Activated CD8-positive, alpha-beta T cell treated with anti-CD3 and anti-CD28 coated beads for 36 hours (primary cell): Measurements from ENCODE around the gene ASB7. TPM values are rescaled to one million over a fixed set of nuclear protein-coding genes. Genes with fewer than 3 reads are reported as not detected.
A peak's percentile ranks its signal among the peaks of the same experiment; 100 is the strongest.

Experiments
- ATAC-seq: fragments of 200-7000 bp; cut with Tn5 transposase; one replicate; pipeline ENCODE4 v1.10.0; 2021; ENCODE audit warnings: mild to moderate bottlenecking, moderate library complexity
- CTCF ChIA-PET: fragments of 350-600 bp; sonication (Branson Sonifier 250); formaldehyde crosslinking; loops from one replicate; lab custom pipeline; 2021; ENCODE audit warnings: antibody characterized with exemption; lab: Charles Lee
- POLR2A ChIA-PET: fragments of 350-600 bp; sonication (Branson Sonifier 250); formaldehyde crosslinking; loops from one replicate; lab custom pipeline; 2021; ENCODE audit warnings: antibody characterized with exemption; lab: Charles Lee
- DNase-seq: peaks from one replicate; pipeline ENCODE4 v3.0.0-alpha.2; 2020
- H3K27ac Mint-ChIP-seq: one replicate; pipeline ENCODE4 v1.8.0; 2021; ENCODE audit warnings: mild to moderate bottlenecking, mixed read lengths
- H3K27me3 Mint-ChIP-seq: one replicate; pipeline ENCODE4 v1.8.0; 2021; ENCODE audit warnings: mixed read lengths
- H3K36me3 Mint-ChIP-seq: one replicate; pipeline ENCODE4 v1.8.0; 2021; ENCODE audit warnings: low read depth, mixed read lengths
- H3K4me1 Mint-ChIP-seq: one replicate; pipeline ENCODE4 v1.8.0; 2021; ENCODE audit warnings: low read depth, mixed read lengths
- H3K4me3 Mint-ChIP-seq: one replicate; pipeline ENCODE4 v1.8.0; 2021; ENCODE audit warnings: mild to moderate bottlenecking, moderate library complexity, mixed read lengths
- H3K9me3 Mint-ChIP-seq: one replicate; pipeline ENCODE4 v1.8.0; 2021; ENCODE audit warnings: mixed read lengths
- intact Hi-C: fragments of 100-400 bp; cut with micrococcal nuclease; formaldehyde crosslinking; loops from one replicate; pipeline ENCODE4 v1.10.0; 2022
- total RNA-seq, 2 experiments: library from RNA; stranded (reverse); gene quantifications; one replicate each; pipeline ENCODE4 v1.2.3, GENCODE V29; 2021
- TF ChIP-seq, protein P1 (sequence below): fragments of 200-600 bp; IDR thresholded peaks from one replicate; pipeline ENCODE4 v1.8.0; 2022; ENCODE audit warnings: antibody characterized with exemption, mild to moderate bottlenecking

The ASB7 gene
- total RNA-seq, 2 experiments from 2014 or later, result 15.7 to 18.4 TPM

DNA sequence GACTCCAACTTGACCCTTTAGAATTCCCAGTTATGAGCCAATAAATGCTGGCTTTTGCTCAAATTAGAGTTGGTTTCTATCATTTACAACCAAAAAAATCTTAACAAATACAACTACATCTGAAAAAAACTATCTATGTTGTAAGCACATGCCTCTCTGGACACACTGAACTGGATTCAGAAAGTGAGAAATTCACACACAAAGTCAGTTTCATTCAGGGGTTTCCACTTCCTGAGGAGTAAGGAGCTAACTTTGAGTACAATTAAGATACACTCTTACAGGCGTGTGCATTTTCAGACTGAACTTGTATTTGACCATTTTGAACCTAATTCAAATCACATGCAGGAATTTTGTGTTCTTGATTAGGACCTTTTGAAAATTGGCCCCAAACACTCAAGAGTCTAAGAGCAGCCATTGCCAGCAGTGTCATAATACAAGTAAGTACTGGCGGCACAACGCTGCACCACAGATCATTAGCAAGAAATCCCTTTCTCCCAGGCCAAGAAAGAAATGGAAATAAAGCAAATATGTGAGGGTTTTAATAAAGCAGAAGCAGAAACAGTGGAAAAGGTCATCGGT is 31.6 kb upstream of the ASB7 start:
- DNase-seq, result no peak
- peaks cover 38% of the 10 kb centered on the region for H3K36me3 Mint-ChIP-seq
- H3K4me1 Mint-ChIP-seq, result peaks cover 37% of the 10 kb centered on the region
- H3K9me3 Mint-ChIP-seq, result no peaks in the 10 kb centered on the region
- intact Hi-C loops, result no loop called here
- H3K27ac Mint-ChIP-seq, result peak overlapping the region; percentile 72
- TF ChIP-seq, protein P1, sequence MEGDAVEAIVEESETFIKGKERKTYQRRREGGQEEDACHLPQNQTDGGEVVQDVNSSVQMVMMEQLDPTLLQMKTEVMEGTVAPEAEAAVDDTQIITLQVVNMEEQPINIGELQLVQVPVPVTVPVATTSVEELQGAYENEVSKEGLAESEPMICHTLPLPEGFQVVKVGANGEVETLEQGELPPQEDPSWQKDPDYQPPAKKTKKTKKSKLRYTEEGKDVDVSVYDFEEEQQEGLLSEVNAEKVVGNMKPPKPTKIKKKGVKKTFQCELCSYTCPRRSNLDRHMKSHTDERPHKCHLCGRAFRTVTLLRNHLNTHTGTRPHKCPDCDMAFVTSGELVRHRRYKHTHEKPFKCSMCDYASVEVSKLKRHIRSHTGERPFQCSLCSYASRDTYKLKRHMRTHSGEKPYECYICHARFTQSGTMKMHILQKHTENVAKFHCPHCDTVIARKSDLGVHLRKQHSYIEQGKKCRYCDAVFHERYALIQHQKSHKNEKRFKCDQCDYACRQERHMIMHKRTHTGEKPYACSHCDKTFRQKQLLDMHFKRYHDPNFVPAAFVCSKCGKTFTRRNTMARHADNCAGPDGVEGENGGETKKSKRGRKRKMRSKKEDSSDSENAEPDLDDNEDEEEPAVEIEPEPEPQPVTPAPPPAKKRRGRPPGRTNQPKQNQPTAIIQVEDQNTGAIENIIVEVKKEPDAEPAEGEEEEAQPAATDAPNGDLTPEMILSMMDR, result no peak
- no peaks in the 10 kb centered on the region for H3K27me3 Mint-ChIP-seq
- ATAC-seq, result peak; percentile 65
- no peak overlapping the region for H3K4me3 Mint-ChIP-seq
- POLR2A ChIA-PET, result interaction anchor here (1.7 kb wide), 1 partner anchor 32 kb away, joined by 4 read pairs; the partner anchor contains the start of gene ASB7
- CTCF ChIA-PET, result interaction anchor here (0.7 to 5.8 kb wide), 5 partner anchors 15 to 223 kb away, joined by 3 to 72 read pairs (median 3); no protein-coding TSS in a partner anchor

DNA sequence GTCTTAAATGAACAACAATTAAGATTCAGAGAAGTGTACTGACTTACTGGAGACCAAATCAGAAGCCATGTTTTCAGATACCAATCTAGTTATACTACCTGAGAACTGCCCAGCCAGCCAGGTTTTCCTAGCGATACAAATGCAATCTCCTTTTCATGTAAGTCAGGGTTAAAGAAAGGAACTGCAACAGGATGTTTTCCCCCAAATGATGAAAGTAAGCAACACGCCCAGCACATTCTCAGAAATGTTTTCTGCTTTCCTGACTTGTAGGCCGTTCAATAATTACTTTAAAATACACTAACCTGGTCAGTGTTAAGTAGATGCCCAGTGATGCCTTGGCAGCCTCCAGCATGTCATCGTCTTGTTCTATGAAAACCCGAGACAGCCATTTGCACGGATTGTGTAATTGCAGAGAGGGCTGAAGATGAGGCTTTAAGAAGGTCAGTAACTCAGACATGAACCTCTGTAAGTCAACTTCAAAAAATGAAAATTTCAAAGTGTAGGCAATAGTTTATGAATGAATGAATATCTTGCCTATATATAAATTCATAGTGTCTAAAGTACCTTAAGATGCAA is 30.7 kb upstream of the ASB7 start:
- Mint-ChIP-seq H3K27me3 (no peaks in the 10 kb centered on the region), H3K9me3 (no peaks in the 10 kb centered on the region), H3K4me3 (no peak overlapping the region), H3K27ac (peak overlapping the region; percentile 72), H3K4me1 (peaks cover 41% of the 10 kb centered on the region), H3K36me3 (peaks cover 42% of the 10 kb centered on the region)
- ATAC-seq (no peak), DNase-seq (no peak)
- intact Hi-C loops, result no loop called here
- ChIA-PET CTCF (interaction anchor here (0.9 to 5.8 kb wide), 10 partner anchors 14 to 233 kb away, joined by 3 to 72 read pairs (median 4); no protein-coding TSS in a partner anchor), POLR2A (interaction anchor here (1.7 kb wide), 1 partner anchor 31 kb away, joined by 4 read pairs; the partner anchor contains the start of gene ASB7)
- TF ChIP-seq, protein P1, result no peak

DNA sequence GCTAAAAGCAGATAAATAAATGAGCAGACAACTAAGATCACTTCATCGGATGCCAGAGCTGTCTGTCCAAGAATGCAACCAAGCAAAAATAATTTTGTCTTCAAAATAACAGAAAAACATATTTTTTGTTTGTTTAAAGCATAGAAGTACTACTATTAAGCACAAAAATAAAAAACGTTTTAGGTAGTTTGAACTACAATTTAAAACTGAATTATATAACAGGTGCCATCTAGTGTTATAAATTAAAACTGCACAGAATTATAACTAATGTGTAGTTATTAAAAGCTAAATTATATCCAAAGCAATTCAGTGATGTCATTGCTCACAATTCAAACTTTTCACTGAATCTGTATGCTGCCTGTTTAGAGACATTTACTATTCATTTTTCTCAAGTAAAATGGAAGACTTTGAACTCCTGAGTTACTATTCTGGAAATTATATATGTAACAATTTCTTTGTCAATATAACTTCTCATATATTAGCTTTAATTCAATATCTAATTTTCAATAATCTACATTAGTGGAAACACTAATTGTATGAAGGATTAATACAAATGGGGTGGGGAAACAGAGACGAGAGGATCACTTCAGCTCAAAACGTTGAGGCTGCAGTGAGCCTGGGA is 29.9 kb upstream of the ASB7 start:
- DNase-seq (no peak), ATAC-seq (no peak)
- no peaks in the 10 kb centered on the region for H3K9me3 Mint-ChIP-seq
- no peaks in the 10 kb centered on the region for H3K27me3 Mint-ChIP-seq
- TF ChIP-seq, protein P1, result peak; percentile 57
- intact Hi-C loops, result no loop called here
- POLR2A ChIA-PET, result no interaction called here
- H3K4me1 Mint-ChIP-seq, result peaks cover 44% of the 10 kb centered on the region
- CTCF ChIA-PET, result interaction anchor here (0.8 to 5.8 kb wide), 16 partner anchors 9 to 234 kb away, joined by 3 to 72 read pairs (median 4); no protein-coding TSS in a partner anchor
- no peak overlapping the region for H3K27ac Mint-ChIP-seq
- H3K4me3 Mint-ChIP-seq, result no peak overlapping the region
- H3K36me3 Mint-ChIP-seq, result peaks cover 45% of the 10 kb centered on the region

DNA sequence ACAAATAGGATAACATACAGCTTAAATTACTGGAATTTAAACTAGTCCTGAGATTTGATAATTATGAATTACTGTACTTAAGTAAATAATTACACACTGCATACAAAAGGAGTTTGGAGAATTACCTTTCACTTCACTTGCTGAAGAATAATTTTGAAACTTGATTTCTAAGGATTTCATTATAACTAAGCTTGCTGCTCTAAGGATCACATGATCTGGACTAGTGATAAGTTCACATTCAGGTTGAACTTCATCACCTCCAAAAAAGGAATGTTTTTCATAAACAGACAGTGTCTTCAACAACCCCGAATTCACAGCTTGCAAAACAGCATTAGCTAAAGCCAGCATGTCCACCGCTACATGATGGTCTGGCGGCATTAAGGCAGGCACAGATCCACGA is 28.9 kb upstream of the ASB7 start:
- H3K4me3 Mint-ChIP-seq, result no peak overlapping the region
- CTCF ChIA-PET, result interaction anchor here (1.1 to 5.8 kb wide), 9 partner anchors 10 to 434 kb away, joined by 4 to 72 read pairs (median 6); no protein-coding TSS in a partner anchor
- POLR2A ChIA-PET, result interaction anchor here (0.8 kb wide), 1 partner anchor 38 kb away, joined by 4 read pairs; no protein-coding TSS in a partner anchor
- H3K4me1 Mint-ChIP-seq, result peaks cover 44% of the 10 kb centered on the region
- intact Hi-C loops, result no loop called here
- no peaks in the 10 kb centered on the region for H3K27me3 Mint-ChIP-seq
- H3K36me3 Mint-ChIP-seq, result peaks cover 48% of the 10 kb centered on the region
- H3K27ac Mint-ChIP-seq, result peak overlapping the region; percentile 51
- DNase-seq, result no peak
- no peaks in the 10 kb centered on the region for H3K9me3 Mint-ChIP-seq
- TF ChIP-seq, protein P1, result no peak
- ATAC-seq, result no peak
